Stimulated activated CD4-positive, alpha-beta T cell treated with anti-CD3 and anti-CD28 coated beads, Interleukin-1b, Interleukin-23, amount 100 ng/mL, for 4 hours (primary cell): Measurements from ENCODE around the gene ABCA3.

Source experiments
- DNase-seq, 2 donors: peaks; one replicate each; pipeline ENCODE4 v3.0.0-alpha.2; 2020; ENCODE audit warnings: low read depth in 2 of 2

ABCA3 gene

DNA sequence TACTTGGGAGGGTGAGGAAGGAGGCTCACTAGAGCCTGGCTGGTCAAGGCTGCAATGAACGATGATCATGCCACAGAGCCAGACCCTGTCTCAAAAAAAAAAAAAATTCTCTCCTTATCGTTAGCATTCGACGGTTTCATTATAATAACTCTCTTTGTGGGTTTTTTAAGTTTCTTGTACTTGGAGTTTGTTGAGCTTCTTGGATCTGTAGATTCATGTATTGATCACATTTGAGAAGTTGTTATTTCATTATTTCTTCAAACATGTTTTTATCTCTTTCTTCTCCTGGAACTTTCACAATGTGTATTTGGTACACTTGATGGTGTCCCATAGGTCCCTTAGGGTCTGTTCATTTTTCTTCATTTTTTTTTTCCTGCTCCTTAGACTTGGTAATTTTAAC lies 16.8 kb upstream of the ABCA3 start:
- DNase-seq, result no peak

DNA sequence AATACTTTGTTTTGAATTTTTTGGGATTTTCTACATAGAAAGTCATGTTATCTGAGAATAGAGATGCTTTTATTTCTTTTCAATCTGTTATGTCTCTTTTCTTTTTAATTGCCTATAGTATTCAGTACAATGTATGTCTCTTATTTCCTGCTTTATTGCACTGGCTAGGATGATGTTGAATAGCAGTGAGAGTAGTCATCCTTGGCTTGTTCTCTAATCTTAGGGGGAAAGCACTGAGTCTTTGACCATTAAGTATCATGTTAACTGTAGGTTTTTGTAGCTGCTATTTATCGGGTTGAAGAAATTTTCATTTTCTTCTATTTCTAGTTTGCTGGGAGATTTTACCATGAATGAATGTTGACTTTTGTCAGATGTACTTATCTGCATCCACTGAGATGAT lies 10.0 kb upstream of the ABCA3 start:
- no peak for DNase-seq

DNA sequence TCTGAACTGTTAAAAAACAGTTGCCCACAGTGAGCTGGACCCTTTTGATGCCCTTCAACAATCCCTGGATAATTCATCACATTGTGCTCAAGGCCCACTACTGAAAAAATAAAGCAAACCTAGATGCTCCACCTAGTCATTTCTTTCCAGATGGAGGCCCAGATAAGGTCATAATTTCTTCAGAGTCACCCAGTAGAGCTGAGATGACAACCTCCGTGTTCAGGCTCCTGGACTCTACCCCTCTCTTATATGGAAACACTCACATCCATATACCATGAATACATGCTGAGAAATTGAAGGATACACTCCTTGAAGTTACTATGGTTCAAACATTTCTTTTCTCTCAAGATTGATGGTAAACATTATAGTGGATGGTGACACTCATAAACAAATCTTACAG lies 2.7 kb upstream of the ABCA3 start:
- no peak for DNase-seq

DNA sequence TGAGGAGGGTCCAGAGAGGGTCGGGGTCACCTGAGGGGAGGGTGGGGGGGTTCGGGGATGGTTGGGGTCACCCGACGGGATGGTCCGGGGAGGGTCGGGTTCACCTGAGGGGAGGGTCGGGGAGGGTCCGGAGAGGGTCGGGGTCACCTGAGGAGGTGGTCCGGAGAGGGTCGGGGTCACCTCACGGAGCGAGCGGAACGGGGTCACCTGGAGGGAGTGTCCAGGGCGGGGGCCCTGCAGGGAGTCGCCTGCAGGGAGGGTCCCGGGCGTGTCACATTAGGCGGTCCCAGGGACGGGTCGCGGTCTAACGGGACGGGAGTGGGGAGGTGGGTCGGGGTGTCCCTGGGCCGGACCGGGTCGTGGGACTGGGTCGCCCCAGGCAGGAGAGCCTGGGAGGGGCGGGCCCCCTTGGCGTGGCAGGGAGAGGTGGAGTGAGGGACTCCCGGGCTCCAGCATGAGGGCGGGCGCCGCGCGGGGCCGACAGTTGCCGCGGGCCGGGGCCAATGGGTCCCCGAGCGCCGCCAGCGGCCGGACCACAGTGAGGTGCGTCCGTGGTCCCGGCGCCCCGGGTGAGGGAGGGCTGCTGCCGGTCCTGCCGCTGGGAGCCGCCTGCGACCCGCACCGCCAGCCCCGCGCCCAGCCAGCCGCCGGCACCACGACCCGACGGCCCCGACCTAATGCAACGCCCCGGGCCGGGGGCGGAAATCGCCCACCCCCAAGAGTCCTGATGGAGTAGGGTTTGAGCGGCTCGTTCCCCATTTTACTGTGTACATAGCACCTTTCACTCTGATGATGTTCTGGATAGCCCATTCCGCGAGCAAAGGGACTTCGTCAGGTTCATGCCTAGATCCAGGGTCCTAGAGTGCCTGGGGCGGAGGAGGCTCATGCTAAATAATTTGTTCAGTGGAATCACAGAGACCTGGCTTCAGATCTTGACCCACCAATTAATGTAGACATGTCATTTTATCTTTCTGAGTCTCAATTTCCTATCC lies 1.2 kb upstream of the ABCA3 start:
- DNase-seq, result peak in 1 of 2 donors; percentile 6

DNA sequence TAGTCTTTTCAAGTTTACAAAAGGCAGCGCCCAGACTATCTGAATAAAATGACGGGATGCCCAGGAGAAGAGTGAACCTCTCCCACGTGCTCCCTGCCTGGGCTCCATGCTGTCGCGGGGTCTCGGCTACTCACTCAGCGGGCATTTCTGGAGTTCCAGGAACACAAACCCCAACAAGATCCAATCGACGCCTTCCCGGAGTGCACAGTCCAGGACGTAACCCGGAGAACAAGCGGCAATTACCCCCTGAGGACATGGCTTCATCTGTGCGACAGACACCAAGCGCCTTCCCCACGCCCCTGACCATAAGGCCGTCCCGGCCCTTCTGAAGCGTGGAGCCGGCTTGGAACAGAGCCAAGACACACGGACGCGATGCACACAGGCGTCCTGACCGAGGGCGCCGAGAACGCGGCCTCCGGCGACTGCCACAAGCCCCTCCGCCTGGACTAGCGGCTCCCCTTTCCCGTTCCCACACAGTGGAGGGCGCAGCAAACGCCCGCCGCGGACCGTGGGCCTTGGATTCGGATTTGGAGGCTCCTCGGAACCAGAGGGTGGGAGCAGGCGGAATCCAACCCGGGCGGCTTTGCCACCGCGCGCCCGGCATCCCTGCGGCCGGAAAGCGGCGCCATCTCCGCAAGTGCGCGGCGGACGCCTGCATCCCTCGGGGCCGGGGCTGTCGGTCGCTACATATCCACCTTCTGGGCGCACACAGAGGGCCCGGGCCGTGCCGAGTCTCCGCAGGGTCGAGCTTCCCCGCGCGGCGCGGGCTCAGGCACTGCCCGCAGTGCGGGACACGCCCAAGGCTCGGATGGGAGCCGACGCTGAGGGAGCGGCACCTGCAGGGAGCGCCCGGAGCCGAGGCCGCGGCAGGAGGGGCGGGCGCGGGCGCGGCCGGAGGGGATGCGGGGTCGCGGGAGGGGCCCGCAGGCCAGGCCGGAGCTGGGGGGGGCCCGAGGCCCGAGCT lies 725 bp downstream of the ABCA3 start:
- DNase-seq, result peak in 1 of 2 donors; percentile 34

DNA sequence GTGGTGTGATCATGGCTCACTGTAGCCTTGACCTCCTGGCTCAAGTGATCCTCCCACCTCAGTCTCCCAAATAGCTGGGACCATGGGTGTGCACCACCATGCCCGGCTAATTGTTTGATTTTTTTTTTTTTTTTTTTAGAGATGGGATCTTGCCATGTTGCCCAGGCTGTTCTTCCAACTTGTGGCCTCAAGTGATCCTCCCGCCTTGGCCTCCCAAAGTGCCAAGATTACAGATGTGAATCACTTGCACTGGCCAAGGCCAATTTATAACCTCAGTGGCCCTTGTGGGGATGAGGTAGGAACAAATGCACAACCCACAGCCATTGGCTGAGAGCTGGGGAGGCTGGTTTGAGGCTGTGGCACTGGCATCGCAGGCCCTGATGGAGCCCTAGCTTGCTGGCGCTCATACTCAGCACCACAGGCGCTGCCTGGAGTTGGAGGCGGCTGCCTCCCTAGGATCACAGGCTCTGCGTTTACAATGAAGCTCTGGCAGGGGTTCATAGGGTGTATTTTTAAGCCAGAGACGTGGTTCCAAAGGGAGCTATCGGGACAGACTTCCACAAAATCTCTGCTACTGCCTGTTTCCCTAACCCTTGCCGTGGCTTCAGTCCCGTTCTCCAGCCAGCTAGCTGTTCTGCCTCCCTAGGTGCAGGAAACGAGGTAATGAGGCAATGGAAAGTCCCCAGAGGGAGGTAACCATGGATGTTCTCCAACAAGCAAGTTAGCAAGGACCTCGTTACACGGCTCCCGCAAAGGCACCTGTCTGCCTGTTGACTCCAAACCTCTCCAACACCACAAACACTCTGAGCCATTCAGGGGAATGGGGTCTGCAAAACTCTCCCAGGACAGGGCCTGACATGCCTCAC lies 2.9 kb downstream of the ABCA3 start:
- DNase-seq, result no peak

DNA sequence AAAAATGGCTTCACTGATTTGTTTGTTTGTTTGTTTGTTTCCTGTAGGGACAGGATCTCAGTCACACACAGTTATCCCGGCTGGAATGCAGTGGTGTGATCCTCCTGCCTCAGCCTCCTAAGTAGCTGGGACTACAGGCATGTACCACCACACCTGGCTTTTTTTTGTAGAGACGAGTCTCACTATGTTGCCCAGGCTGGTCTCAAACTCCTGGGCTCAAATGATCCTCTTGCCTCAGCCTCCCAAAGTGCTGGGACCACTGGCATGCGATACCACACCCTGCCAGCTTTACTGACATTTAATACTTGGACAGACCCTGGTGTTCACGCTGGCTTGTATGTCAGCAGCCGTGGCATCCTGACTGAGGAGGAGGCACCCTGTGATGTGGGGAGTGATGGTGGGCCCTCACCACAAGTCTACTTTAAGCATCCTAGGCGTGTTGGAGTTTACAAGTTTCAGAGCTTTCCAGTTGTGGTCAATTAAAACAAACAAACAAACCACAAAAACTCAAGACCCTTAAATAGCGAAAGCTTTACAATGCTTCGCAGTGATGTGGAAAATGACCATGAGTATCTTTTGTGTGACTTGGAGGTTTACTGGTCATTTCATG lies 5.1 kb downstream of the ABCA3 start:
- DNase-seq, result no peak

DNA sequence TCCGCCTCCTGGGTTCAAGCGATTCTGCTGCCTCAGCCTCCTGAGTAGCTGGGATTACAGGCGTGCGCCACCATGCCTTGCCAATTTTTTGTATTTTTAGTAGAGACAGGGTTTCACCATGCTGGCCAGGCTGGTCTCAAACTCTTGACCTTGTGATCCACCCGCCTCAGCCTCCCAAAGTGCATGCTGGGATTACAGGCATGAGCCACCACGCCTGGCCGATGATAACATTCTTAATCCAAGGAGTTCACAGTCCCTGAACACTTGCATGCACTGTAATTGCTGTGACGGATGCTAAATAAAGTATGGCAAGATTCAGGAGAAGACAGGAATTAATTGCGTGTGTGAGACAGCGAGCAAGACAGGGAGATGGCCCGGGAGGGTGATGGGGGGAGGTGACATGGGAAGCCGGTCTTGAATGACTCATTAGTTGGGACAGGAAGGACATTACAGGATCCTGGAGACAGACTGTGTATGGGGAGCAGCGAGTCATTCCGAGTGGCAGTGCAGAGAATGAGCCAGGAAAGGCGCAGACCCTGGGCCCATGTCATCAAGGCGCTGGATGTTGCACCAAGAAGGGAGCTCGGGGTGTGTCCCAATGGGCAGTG lies 6.7 kb downstream of the ABCA3 start:
- no peak for DNase-seq

DNA sequence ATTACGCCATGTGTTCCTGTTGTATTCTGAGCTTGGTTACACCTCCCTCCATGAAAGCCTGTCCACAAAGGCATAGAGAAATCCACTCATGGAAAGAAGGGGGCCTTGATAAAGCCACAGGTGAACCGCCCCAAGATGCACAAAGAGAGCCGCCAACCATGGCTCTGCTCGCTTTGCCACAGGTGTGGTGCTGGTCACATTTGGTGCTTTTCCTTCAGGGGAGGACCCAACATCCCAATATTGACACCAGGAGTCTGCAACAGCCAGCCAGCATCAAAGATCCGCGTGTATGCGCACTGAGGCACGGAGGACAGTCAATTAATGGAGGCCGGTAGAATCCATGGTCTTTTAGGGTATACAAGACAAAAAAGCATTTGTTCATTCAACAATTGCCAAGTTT lies 7.3 kb downstream of the ABCA3 start:
- no peak for DNase-seq

DNA sequence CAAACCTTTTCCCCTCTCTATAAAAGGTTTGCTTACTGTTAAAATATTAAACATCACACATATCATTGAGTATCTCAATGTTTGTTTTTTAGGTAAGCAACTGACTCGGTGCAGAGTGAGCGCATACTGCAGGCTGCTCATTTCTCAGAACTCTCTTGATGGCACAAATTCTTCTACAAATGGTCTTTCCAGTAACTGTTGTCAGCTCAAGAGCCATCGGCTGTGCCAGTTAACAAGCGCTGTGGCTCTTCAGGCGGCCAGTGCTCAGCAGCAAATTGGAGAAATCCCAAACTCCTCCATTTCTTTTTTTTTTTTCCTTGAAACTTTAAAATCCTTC lies 8.6 kb downstream of the ABCA3 start:
- no peak for DNase-seq

DNA sequence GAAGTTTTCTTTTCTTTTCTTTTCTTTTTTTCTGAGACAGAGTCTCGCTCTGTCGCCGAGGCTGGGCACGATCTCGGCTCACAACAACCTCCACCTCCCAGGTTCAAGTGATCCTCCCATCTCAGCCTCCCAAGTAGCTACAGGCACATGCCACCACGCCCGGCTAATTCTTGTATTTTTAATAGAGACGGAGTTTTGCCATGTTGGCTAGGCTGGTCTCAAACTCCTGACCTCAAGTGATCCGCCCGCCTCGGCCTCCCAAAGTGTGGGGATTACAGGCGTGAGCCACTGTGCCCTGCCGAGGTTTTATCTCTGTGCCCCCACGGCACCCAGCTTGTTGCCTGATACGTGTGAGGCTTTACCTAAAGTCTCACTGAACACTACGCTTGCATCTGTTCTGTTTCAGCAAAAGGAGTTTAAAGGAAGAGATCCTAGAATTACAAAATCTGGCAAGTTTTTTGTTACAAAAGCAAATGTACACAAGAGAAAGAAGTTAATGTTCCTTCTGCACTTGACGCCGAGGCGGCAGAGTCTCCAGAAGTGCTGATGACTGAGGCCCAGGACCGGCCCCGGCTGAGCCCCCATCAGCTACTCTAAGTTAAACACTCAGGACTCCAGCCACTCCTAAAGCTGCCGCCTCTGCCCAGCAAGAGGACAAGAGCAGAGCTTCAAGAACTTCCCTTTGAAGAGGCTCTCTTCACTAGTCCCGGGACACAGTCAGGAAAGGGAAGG lies 9.2 kb downstream of the ABCA3 start:
- DNase-seq, result no peak

DNA sequence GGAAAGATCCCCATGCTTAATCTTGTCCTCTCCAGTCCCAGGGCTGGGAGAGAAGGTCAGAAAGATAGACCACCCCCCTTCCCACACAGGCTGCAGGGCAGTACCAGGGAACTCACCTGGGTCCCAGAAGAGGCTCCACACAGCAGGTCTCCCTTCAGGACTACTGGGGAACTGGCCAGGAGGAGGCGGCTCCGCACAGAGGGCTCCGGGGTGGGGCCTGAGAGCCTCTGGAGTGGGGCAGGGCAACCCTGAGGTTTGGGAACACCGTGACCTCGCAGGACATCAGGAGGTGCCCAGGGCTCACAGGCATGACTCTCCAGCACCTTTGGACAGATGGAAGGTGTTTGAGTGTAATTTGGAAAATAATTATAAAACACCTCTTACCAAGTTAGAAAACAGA lies 11.0 kb downstream of the ABCA3 start:
- DNase-seq, result no peak

DNA sequence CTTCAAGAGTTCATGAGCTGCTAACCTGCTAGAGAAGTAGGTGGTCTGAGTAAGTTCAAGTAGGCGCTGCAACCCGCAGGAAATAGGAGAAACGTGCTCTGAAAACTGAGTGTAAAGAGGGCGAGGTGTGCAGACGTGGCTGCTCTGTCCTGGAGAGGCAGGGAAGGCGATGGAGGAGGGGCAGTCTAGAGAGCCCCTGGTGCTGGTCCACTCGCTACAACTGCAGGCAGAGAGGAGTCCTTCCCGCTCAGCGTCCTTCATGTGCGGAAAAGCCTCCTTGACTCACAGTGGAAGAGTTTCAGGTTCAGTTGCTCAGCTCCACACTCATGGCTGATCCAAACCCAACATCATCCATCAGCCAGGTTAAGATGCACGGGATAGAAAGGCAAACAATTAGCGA lies 12.1 kb downstream of the ABCA3 start:
- no peak for DNase-seq

DNA sequence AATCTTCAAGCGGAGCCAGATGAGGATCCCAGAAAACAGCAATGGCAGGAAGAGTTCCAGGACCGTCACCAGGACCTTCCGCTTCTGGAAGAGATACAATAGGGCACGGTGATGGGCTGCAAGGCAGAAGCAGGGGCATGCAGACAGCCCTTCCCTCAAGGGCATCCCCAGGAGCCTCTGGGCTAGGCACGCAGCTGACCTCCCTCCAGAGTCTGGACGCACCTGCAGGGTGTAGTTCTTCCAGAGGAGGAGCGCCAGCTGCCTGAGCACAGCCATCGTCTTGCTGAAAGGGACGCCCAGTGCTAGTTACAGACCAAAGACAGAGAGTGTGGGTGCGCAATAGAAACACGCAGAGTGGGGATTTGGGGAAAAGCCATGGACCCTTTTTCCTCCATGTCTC lies 14.3 kb downstream of the ABCA3 start:
- DNase-seq, result no peak

DNA sequence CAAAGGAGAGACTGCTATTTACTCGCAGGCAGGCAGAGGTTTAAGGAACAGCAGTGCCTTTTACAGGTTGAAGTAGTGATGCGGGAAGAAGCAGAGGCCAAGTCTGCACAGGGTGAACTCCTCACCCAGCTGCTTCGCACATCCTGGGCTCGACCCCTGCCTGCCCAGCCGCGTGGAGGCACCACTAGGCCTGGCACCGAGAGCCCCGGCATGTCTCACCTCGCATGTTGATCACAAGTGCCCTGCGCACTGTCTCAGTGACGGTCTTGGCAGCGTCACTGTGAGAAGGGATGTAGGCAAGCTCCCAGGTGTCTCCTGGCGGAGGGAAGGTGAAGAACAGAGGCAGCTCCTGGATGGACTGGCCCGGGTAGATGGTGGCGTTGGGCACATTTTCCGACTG lies 14.7 kb downstream of the ABCA3 start:
- DNase-seq, result no peak

DNA sequence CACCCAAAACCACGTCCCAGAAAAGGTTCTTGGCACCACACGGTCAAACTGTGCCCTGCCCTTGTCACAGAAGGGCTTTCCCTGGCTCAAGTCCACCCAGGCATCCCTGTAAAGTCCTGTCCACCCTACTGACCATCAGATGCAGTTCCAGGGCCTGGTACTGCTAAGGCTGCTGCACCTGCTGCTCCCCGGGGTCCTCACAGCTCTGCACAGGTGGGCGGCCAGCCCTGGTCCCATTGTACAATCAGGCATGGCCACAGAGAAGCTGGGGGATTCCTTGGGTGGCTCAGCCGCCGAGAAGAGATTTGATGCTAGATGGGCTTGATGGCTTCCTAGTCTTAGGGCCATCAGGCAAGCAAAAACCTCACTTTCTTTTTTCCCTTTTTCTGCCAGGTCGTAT lies 15.3 kb downstream of the ABCA3 start:
- DNase-seq, result no peak

DNA sequence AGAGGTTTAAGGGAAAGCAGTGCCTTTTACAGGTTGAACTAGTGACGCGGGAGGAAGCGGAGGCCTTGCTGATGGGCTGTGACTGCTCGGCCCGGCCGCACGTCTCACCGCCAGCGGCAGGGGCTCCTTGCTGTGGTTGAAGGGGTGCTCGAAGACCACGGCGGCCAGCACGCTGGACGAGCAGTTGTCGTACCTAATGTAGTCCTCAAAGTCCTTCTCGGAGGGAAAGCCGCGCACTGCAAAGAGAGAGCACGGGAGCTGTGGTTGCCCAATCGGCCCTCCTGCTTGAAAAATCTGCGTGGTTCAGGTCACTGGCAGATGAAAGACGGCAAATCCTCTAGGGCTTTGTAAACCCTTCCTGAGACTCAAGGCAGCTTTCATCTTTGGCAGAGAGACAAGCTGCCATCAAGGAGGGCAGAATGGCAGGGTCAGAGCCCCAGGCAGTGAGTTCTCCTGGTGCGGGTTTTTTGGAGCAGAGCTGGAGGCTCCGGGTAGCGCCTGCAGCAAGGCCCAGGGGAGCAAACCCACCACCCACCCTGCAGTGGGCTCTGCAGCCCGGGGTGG lies 16.1 kb downstream of the ABCA3 start:
- no peak for DNase-seq

DNA sequence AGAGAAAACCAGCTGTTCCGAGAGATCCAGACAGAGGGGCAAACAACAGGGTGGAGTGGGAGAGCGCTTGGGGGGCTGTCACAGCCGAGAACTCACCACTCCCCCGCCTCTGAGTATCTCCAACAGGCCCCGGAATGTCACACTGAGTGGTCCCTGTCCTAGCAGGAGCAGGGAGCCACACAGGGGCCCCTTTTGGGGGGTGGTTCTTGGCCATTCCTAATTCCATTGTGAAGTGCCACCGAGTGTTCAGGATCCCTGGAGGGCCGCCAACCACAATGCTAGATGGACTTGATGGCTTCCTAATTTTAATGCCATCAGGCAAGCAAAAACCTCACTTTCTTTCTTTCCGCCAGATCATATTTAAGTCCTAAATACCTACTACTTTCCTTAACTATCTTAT lies 16.8 kb downstream of the ABCA3 start:
- no peak for DNase-seq

DNA sequence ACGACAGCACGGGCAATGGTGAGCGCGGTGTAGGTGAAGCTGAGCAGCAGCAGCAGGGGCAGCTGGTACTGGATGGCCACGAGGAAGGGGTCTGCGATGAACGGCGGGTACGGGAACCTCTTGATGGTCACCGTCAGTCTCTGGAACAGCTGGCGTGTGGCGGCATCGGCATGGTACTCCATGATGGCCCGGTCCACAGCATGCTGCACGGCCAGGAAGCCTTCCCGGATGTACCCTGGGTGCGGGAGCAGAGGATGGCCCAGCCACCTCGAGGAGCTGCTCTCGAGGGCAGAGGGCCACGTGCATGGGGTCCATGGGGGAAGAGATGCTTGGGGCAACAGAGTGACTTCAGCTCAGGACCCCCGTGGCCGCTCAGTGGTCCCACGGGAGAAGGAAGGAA lies 20.9 kb downstream of the ABCA3 start:
- no peak for DNase-seq
